ENCODE measurements around the gene ALOX5AP.

Gene ALOX5AP

GRCh38 chr13:30786648-30787047 lies 51.3 kb downstream of the ALOX5AP start:
- H3K4me1 Mint-ChIP-seq (ENCODE audit: low read depth) = peaks cover 2% of the 10 kb centered on the region
- no peak overlapping the region for H3K27ac Mint-ChIP-seq
- H3K4me3 Mint-ChIP-seq = no peak overlapping the region
- peaks cover 7% of the 10 kb centered on the region for H3K36me3 Mint-ChIP-seq
- no peaks in the 10 kb centered on the region for H3K9me3 Mint-ChIP-seq (ENCODE audit: low read depth)
- no peaks in the 10 kb centered on the region for H3K27me3 Mint-ChIP-seq

DNA sequence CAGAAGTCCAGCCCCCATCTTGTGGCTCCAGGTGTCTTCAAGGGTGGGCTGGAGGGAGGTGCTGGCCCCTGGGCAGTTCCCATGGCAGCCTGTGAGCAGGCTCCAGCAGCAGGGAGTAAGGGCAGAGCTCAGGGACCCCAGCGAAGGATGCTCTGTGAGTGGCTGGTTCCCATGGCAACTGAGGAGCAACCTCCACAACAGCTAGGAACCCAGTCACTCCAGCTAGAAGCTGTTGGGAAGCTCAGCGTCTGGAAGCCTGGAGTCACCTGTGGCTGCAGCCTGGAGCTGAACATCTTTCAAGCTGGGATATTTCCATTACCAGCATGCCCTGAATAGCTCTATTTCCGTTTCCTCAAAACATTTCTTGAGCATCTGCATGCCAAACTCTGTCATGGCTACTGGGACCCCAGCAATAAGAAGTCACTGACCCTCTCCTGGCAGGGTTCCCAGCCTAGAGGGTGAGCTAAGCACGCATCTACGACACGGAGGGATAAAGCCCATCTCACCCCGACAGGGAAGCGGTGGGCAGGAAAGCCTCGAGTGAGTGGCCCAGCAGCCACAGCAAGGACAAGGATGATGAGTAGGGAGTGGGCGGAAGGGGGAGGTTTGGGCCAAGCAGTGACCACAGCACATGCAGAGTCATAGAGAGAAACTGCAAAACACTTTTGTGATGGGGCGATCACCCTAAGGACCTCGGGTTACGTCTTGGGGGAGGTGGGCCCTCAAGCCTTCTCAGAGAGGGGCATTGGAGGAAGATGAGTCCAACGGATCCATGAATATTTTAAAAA lies 52.6 kb downstream of the ALOX5AP start:
- no peak overlapping the region for H3K27ac Mint-ChIP-seq
- no peaks in the 10 kb centered on the region for H3K9me3 Mint-ChIP-seq (ENCODE audit: low read depth)
- H3K4me3 Mint-ChIP-seq = no peak overlapping the region
- H3K27me3 Mint-ChIP-seq = no peaks in the 10 kb centered on the region
- peaks cover 3% of the 10 kb centered on the region for H3K36me3 Mint-ChIP-seq
- H3K4me1 Mint-ChIP-seq (ENCODE audit: low read depth) = peaks cover 2% of the 10 kb centered on the region

- peaks cover 3% of the 10 kb centered on the region for H3K36me3 Mint-ChIP-seq
- H3K27me3 Mint-ChIP-seq = no peaks in the 10 kb centered on the region
- peaks cover 2% of the 10 kb centered on the region for H3K4me1 Mint-ChIP-seq (ENCODE audit: low read depth)
- H3K27ac Mint-ChIP-seq = no peak overlapping the region
- no peak overlapping the region for H3K4me3 Mint-ChIP-seq
- H3K9me3 Mint-ChIP-seq (ENCODE audit: low read depth) = no peaks in the 10 kb centered on the region
Observed at GRCh38 chr13:30789166-30789862, 54.0 kb downstream of the ALOX5AP start.

GRCh38 chr13:30790592-30790991 lies 55.2 kb downstream of the ALOX5AP start:
- H3K9me3 Mint-ChIP-seq (ENCODE audit: low read depth) = no peaks in the 10 kb centered on the region
- peaks cover 7% of the 10 kb centered on the region for H3K4me1 Mint-ChIP-seq (ENCODE audit: low read depth)
- no peaks in the 10 kb centered on the region for H3K27me3 Mint-ChIP-seq
- peaks cover 3% of the 10 kb centered on the region for H3K36me3 Mint-ChIP-seq
- no peak overlapping the region for H3K27ac Mint-ChIP-seq
- H3K4me3 Mint-ChIP-seq = no peak overlapping the region

DNA sequence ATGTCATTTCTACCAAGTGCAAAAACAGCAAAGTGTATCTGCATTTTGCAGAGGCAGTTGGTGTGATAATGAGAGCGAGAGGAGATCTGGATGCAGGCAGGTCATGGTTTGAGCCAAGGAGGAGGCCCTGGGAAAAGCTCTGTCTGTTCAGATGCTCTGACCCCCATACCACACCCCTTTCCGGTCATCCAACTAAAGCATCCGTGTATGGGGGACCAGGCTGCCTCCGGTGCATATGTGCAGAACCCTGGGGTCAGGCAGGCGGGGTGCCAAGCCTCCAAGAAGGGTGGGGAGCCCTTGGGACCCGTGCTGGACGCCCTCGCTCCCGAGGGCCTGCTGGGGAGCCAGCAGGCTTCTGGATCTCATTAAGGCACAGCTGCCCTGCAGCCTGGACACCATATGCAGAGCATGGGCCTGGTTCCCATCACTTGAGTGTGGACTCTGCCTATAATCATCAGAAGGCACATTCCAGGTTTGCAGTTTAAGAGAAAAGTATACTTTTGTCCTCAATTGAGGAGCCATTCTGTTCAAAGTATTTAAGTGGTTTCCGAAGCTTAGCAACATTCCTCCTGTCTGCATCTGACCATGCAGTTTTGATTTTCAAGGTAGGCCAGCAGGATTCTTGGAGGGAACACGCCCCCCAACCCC lies 56.1 kb downstream of the ALOX5AP start:
- no peak overlapping the region for H3K27ac Mint-ChIP-seq

DNA sequence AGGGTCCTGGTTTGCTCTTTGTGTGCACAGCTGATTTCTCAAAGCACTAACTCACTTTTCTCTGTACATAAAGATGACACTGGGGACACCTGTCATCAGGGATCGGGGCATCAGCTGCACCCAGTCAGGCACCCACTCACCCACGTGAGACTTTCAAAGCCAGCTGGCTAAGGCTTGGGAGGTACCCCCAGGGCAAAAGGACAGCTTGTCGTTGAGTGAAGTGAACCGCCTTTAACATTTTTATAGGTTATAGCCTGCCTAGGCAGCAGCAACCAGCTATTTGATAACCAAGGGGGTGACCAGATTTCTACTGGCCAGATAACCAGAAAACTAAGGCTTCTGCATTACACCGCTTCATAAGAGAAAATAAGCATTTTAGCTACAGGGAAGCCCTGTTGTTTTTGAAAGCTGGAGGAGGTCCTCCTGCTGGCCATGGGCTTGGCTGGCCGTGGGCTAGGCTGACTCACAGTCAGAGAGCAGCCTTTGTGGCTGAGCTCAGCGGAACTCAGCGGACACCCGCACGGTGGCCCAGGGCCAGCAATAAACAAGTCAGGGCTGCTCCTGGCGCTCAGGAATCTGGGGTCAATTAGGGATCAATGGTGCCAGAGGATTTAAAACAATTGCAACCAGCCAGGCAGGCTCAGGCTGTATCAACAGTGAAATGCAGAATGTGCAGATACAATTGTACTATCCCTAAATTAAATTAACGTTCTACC lies 57.1 kb downstream of the ALOX5AP start:
- Mint-ChIP-seq H3K36me3 (peaks cover 2% of the 10 kb centered on the region), H3K27me3 (no peaks in the 10 kb centered on the region), H3K4me1 (ENCODE audit: low read depth) (peaks cover 22% of the 10 kb centered on the region), H3K27ac (no peak overlapping the region), H3K4me3 (no peak overlapping the region), H3K9me3 (ENCODE audit: low read depth) (no peaks in the 10 kb centered on the region)

More for the DNA sequence above, 56.1 kb downstream of the ALOX5AP start:
- Mint-ChIP-seq H3K4me3 (no peak overlapping the region), H3K27me3 (no peaks in the 10 kb centered on the region), H3K9me3 (ENCODE audit: low read depth) (no peaks in the 10 kb centered on the region), H3K36me3 (peaks cover 3% of the 10 kb centered on the region), H3K4me1 (ENCODE audit: low read depth) (peaks cover 14% of the 10 kb centered on the region)

DNA sequence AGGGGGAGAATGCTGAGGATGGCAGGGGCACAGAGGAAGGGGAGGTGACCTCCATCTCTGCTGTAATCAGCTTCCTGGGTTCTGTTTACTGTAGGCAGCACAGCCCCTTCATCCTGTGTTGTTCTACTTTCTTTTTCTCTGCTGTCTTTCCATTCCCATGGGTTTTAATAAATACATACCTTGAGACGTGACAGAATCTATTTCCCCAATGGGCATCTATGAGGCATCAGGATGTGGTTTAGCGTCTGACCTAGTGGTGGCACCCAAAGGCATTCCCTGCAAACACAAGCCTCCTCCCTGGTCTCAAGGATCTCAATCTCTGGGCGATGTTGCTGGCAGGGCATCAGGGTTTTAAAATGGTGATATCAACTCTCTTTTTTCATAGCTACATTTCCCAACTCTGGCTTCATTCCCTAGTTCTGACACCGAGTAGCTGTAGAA lies 60.8 kb downstream of the ALOX5AP start:
- H3K4me1 Mint-ChIP-seq (ENCODE audit: low read depth) = peaks cover 21% of the 10 kb centered on the region
- H3K27me3 Mint-ChIP-seq = no peaks in the 10 kb centered on the region
- H3K4me3 Mint-ChIP-seq = no peak overlapping the region
- H3K27ac Mint-ChIP-seq = no peak overlapping the region
- H3K36me3 Mint-ChIP-seq = no peaks in the 10 kb centered on the region
- no peaks in the 10 kb centered on the region for H3K9me3 Mint-ChIP-seq (ENCODE audit: low read depth)

- Mint-ChIP-seq H3K4me3 (no peak overlapping the region), H3K27me3 (no peaks in the 10 kb centered on the region), H3K27ac (no peak overlapping the region), H3K4me1 (ENCODE audit: low read depth) (peaks cover 21% of the 10 kb centered on the region), H3K36me3 (no peaks in the 10 kb centered on the region), H3K9me3 (ENCODE audit: low read depth) (no peaks in the 10 kb centered on the region)
Observed at GRCh38 chr13:30796631-30797601, 61.6 kb downstream of the ALOX5AP start.

DNA sequence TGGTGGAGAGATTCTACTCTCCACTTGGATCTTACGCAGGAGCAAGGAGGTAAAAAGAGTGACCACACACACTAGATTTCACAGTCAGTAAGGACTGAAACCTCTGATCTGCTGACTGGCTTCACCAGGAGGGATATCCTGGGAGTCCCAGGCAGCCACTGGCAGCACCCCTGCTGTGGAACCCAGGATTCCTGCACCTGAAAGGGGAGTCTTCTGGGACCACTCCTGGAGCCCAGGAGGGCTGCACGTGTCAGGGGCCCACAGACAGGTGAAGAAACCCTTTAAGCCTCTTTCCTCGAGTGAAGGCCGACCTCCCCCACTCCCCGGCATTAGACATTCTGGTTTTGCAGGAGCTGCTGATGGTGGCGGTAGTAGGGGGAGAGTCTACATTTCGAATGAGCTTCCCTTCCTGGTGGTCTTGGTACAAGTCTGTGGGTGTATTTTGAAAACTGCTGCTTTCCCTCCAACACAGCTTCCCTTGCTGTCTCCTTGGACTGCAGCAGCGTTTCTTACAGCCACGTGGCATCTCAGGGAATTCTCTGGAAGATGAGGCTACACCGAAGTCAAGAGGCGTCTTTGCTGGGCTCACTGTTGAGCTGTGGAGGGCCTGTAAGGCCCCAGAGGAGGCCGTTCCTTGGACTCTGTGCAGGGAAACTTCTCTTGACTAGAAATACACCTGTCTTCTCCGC lies 62.6 kb downstream of the ALOX5AP start:
- no peak overlapping the region for H3K4me3 Mint-ChIP-seq
- no peaks in the 10 kb centered on the region for H3K27me3 Mint-ChIP-seq
- no peak overlapping the region for H3K27ac Mint-ChIP-seq
- H3K9me3 Mint-ChIP-seq (ENCODE audit: low read depth) = no peaks in the 10 kb centered on the region
- no peaks in the 10 kb centered on the region for H3K36me3 Mint-ChIP-seq
- H3K4me1 Mint-ChIP-seq (ENCODE audit: low read depth) = peaks cover 24% of the 10 kb centered on the region

- Mint-ChIP-seq H3K9me3 (ENCODE audit: low read depth) (no peaks in the 10 kb centered on the region), H3K36me3 (no peaks in the 10 kb centered on the region), H3K27ac (no peak overlapping the region), H3K4me1 (ENCODE audit: low read depth) (peaks cover 24% of the 10 kb centered on the region), H3K4me3 (no peak overlapping the region), H3K27me3 (no peaks in the 10 kb centered on the region)
Observed at GRCh38 chr13:30798776-30799355, 63.5 kb downstream of the ALOX5AP start.

- H3K4me1 Mint-ChIP-seq (ENCODE audit: low read depth) = peaks cover 24% of the 10 kb centered on the region
- no peaks in the 10 kb centered on the region for H3K36me3 Mint-ChIP-seq
- no peak overlapping the region for H3K27ac Mint-ChIP-seq
- no peaks in the 10 kb centered on the region for H3K27me3 Mint-ChIP-seq
- H3K9me3 Mint-ChIP-seq (ENCODE audit: low read depth) = no peaks in the 10 kb centered on the region
- H3K4me3 Mint-ChIP-seq = no peak overlapping the region
Observed at GRCh38 chr13:30799356-30799824, 64.0 kb downstream of the ALOX5AP start.

DNA sequence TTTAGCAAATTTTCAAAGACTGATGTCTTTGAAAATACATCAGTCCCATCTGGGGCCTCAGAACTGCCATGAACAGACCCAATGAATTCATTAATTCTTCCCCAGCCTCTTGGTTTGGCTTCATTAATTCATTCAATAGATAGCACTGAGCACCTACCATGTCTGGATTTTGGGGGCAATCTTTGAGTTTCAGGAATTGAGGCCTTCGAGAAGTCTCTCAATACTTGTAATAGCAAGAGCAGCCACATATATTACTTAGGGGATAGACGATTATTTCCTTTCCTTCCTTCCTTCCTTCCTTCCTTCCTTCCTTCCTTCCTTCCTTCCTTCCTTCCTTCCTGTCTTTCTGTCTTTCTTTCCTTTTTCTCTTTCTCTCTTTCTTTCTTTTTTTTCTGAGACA lies 64.8 kb downstream of the ALOX5AP start:
- Mint-ChIP-seq H3K27me3 (no peaks in the 10 kb centered on the region), H3K4me3 (no peak overlapping the region), H3K27ac (no peak overlapping the region), H3K9me3 (ENCODE audit: low read depth) (no peaks in the 10 kb centered on the region), H3K4me1 (ENCODE audit: low read depth) (peaks cover 24% of the 10 kb centered on the region), H3K36me3 (no peaks in the 10 kb centered on the region)

- Mint-ChIP-seq H3K4me1 (ENCODE audit: low read depth) (peaks cover 3% of the 10 kb centered on the region), H3K27ac (no peak overlapping the region), H3K4me3 (no peak overlapping the region), H3K27me3 (no peaks in the 10 kb centered on the region), H3K9me3 (ENCODE audit: low read depth) (no peaks in the 10 kb centered on the region), H3K36me3 (no peaks in the 10 kb centered on the region)
Observed at GRCh38 chr13:30802501-30802900, 67.2 kb downstream of the ALOX5AP start.
